ENCODE measurements around the gene KAT2B.
"Not testable (repeated sequence)": the region's sequence is repeated elsewhere in the genome, so short reads cannot be mapped to it uniquely, and the experiment has no call there.

Gene KAT2B

DNA sequence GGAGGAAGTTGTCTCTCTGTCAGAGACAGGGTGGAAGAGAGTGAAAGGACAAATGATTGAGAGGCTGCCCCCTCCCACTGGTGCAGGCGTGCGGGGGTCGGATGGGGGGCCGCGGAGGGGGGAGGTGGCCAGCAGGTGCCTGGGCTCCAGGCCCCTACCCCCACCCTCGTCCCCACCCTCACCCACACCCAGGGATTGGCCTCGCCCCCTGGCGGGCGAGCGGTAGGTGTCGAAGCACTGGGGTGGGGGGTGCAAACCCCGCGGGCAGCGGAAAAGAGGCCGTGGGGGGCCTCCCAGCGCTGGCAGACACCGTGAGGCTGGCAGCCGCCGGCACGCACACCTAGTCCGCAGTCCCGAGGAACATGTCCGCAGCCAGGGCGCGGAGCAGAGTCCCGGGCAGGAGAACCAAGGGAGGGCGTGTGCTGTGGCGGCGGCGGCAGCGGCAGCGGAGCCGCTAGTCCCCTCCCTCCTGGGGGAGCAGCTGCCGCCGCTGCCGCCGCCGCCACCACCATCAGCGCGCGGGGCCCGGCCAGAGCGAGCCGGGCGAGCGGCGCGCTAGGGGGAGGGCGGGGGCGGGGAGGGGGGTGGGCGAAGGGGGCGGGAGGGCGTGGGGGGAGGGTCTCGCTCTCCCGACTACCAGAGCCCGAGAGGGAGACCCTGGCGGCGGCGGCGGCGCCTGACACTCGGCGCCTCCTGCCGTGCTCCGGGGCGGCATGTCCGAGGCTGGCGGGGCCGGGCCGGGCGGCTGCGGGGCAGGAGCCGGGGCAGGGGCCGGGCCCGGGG, at the start of gene KAT2B:
Gene KAT2B, plus strand, starts transcription at position 682 of the 783 bp plus-strand sequence. Its CDS starts 32 bp downstream, at position 714.
- DNase-seq = peak; percentile 15

DNA sequence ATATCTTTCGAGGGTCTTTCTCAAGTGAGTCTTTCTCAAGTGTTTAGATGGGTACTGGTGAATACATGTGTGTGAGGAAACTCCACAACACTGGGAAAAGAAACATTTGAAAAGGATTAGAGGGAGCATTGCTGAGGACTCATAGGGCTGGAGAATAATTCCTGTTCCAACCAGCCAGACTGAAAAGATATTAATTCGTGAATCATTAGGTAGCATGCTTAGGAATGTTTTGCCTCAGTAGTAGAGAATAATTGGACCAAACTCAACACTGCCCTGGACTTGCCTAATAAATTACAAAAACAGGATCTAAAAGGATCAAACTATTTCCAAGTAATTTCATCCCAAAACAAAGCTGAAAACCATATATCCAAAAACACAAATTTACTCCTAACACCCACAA, 45.5 kb upstream of the KAT2B start:
- DNase-seq = no peak

DNA sequence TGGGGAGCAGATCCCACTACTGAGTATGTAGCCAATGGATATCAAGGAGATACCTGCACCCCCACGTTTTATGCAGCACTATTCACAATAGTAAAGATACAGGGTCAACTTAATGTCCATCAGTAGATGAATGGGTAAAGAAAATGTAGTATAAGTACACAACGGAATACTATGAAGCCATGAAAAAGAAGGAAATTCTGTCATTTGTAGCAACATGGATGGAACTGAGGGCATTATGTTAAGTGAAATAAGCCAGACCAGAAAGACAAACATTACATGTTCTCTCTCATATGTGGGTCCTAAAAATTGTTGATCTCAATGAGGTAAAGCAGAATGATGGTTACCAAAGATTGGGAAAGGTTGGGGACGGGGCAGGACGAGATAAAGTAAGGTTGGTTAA, 42.7 kb upstream of the KAT2B start:
- no peak for DNase-seq

DNA sequence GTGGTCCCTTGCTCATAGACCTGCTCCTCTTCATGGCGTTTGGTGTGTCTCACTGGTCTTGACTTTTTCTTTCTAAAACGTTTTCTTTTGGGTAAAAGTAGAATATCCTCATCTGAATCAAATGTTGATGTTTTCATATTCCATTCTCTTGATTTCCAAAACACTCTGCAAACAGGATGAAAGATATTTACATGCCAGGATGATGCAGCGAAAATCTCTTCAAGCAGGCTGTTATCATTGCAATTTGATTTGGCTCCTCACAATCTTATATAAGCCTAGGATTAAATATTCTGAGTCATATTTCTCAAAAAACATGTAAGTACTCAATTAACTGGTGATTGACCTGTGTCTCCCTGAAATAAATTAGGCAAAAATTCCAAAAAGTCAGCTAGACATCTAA, 38.3 kb upstream of the KAT2B start:
- DNase-seq = no peak

DNA sequence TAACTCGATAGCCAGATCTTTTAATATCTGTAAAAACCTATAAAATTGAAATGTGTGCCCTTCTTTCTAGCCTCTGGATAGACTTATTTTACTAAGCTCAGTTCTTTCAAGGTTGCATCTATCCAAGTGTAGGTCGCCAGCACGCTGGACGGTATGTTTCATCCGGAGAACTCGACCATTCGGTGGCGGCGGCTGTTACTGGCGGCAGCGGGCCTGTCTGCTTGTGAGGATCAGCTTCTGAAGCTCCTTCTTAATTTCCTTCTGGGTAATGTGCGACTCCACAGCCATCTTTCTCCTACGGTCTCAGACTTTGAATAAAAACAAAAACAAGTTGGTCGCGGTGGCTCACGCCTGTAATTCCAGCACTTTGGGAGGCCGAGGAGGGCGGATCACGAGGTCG, 32.3 kb upstream of the KAT2B start:
- DNase-seq = no peak

DNA sequence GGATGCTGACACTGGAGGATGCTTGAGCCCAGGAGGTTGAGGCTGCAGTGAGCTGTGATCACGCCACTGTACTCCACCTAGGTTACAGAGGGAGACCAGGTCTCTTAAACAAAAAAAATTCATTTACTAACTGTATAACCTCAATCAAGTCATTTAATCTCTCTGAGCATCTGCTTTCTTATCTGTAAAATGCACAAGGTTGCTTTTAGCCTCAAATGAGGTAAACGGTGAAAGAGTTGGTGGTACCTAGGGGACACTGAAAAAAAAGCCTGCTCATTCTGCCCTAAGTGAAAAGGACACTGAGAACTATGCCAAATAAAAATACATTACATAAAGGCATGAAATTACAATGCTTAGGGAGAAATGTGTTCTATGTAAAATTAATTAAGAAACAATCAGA, 31.6 kb upstream of the KAT2B start:
- DNase-seq = no peak

DNA sequence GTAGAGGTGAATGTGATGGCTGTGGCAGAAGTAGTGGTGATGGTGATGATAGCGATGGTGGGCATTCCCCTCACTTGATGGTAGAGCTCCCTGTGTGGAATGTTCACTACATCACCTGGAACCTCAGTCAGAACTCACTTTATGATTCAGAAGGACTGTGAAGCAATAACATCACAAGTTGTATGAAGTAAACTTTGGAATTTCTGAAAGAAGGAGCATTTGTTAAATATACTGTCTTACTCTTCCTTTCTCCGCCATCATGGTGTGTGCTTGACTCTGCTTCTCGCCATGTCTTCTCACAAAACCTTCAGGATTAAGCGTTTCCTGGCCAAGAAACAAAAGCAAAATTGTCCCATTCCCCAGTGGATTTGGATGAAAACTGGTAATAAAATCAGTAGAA, 28.1 kb upstream of the KAT2B start, which contains the start of gene PP2D1:
Gene PP2D1, minus strand, starts transcription at position 101 of the 400 bp plus-strand sequence. CDS start 192 bp downstream, outside the sequence.
- DNase-seq = no peak

DNA sequence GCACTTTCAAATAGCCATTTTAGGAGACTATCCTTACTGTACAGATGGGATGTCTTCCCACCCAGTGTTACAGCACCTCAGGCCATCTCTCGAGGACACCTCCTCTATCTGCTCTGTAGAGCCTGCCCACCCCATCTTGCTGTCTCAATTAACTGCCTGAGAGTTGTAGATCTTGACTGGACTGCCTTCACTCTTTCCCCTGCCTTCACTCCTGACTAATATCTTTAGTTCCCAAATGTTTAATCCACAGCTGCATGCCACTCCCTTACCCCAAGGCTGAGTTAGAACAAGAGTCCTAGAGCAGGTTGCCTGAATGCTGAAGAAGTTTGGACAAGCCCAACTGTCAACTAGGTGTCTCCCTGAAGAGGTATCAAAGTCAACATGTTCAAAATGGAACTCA, 26.9 kb upstream of the KAT2B start:
- DNase-seq = no peak

DNA sequence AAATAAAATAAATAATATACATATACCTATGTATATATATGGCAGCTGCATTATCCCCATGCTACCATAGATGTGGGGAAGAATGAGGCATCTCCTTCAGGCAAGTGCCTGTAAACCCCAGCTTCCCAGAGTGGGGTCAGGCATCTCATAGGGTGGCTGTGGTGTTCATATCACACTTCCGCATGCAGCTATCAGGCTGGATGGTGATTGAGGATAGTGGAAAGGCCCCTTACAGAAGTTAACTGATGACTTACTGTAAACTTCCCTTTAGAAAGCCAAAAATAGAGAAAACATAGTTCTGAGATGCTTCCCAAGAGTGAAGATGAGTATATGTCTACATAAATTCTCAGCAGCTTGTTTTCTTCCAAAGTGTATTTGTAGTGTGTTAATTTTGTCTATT, 24.7 kb upstream of the KAT2B start:
- no peak for DNase-seq

DNA sequence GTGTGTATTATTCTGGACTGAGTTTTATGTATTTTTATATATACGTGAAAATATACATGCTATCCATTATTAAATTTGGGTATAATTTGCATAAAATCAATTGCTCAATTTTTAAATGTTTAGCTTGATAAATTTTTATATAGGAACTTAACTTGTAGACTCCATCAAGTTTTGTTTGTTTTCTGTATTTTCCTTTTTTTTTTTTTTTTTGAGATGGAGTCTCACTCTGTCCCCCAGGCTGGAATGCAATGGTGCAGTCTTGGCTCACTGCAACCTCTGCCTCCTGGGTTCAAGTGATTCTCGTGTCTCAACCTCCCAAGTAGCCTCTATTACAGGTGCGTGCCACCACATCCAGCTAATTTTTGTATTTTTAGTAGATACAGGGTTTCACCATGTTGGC, 24.2 kb upstream of the KAT2B start:
- not testable (repeated sequence) for DNase-seq

DNA sequence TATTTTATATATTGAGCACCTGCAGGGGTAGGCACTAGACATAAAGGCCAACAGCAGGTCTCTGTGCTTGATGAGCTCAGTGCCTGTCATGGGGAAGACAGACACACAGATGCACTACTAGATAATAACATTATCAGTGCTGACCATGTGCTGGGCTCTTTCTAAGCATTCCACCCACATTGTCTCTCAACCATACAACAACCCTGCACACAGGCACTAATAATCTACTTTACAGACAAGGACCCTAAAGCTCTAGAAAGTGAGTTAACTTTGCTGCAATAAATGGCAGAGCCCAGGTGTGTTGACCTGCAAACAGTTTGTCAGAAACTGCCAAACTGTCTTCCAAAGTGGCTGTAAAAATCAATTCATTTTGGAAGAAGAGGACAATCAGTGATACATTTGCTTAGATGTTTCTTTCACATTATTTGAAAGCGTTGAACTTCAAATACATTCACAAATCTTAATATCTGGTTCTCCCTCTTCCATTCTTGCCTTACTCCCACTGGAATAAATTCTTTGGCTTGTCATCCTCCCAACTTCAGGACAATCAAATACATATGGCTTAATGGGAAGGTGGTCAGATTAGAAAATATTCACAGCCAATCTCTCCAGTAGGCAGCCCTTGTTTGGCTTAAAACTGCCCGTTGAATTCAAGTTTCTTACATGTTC, 17.2 kb upstream of the KAT2B start:
- DNase-seq = no peak

DNA sequence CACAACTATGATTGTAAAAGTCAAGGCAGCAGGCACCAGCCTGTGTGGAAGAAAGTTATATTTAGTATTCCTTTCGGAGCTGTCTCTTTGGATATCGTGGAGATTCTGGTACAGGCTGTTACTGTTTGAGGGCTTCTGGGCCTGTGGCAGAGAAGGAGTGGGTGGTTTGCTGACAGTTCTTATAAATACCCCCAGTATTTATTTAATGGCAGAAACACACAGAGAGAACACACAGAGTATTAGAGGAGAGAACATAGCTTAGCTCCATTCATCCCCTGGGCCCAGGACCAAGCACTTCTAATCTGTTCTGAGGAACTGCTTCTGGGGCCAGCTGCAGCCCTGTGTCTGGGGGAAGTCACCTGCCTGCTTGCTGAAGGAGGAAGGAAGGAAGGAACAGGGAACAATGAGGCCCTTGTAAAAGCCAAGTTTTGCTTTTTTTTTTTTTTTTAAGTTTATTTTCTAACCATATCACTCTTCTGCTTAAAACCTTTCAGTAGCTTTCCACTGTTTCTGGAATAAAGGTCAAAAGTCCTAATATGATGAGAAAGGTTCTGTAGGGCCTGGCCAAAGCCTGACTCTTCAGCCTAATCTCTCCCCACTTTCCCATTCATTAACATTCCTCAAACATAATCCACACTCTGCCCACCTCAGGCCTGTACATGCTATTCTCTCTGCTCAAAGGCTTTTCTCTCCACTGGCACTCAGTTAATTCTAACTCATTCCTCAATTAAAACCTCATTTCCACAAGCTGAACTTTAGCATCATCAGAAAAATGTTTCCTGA, 16.4 kb upstream of the KAT2B start:
- DNase-seq = no peak

DNA sequence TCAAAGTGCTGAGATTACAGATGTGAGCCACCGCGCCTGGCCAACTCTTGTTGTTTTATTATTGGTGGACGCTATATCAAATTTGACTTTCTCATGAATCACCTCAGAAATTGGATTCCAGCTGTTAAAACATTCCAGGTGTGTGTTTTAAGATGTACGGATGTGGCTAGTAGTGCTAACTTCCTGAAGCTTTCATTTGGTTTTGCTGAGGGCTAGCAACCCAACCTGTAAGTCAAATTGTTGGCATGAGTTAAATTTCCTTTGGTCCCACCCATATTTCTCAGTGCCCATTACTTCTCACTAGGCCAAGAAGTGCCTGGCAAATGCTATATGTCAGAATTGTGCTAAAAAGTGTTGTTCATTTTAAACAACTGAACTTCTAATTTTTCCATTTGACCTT, 13.1 kb upstream of the KAT2B start:
- DNase-seq = no peak

DNA sequence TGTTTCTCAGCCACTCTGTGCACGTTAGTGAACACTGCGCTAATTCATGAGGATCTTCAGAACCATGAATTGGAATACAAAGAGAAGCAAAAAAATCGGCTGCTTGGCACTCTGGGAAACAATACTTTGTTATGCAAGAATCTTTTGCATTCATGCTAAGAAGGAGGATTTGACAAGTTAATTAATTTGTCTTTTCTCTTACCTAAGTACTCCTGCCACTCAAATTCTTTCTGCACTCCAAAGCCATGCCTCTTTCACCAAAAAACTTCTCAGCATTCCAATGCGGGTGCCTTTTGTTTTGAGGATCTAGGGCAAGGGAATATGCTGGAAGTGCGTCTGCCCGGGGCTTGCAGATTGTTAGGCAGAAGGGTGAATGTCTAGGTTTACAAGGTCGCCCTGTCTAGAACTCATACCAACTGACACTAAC, 11.3 kb upstream of the KAT2B start:
- no peak for DNase-seq

DNA sequence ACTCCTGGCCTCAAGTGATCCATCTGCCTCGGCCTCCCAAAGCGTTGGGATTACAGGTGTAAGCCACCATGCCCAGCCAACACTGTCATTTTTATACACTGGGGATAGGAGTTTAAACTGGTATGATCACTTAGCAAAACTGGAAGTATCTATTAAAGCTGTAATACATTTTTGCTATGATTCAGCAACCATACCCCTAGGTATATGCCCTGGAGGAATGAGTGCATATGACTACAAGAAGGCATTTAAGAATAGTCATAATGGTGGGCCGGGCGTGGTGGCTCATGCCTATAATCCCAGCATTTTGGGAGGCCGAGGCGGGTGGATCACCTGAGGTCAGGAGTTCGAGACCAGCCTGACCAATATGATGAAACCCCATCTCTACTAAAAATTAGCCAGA, 8.3 kb upstream of the KAT2B start:
- DNase-seq = not testable (repeated sequence)

DNA sequence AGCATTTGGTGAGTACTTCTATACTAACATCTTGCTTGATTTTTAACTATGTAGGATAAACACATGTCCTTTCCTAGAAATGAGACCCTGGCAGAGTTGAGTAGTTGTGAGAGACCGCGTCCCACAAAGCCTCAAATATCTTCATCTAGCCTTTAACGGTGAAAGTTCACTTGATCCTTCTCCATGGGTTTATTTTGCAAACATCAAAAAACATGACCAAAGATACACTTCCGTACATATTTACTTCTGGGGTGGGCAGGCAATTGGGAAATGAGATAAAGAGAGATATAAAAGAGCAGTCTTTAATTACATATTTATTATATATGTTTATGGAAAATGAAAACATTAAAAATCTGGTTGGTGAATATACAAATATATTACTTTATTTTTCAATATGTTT, 5.2 kb upstream of the KAT2B start:
- DNase-seq = no peak

DNA sequence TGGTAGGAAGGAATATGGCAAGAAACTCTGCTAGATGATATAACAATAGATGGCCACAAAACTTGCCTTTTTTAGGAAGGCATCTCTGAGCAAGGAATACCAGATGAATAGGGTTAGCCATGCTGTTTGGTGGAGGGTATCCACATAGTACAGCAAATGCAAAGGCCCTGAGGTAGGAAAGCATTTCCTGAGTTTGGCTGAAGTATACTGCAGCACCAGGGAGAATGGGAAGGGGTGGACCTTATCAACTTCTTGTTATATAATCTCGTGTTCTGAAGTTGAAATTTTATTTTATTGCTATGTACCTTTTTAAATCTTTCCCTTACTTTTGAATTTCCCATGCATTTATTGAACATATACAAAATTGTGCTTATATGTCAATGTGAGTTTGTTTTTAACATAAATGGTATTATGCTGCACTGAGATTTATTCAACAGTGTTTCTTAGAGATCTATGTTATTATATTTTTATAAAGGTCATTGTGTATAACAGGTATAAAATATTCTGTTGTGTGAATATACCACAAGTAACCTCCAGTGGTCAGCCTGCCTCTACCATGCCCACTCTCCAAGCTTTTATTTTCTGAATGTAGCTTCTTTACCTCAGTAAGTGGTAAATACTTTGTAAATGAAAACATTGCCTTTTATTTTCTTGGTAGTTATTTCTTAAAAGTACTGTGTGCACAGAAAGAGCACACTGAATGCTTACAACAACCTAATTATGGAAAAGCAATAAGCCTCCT, 2.8 kb upstream of the KAT2B start:
- DNase-seq = no peak

DNA sequence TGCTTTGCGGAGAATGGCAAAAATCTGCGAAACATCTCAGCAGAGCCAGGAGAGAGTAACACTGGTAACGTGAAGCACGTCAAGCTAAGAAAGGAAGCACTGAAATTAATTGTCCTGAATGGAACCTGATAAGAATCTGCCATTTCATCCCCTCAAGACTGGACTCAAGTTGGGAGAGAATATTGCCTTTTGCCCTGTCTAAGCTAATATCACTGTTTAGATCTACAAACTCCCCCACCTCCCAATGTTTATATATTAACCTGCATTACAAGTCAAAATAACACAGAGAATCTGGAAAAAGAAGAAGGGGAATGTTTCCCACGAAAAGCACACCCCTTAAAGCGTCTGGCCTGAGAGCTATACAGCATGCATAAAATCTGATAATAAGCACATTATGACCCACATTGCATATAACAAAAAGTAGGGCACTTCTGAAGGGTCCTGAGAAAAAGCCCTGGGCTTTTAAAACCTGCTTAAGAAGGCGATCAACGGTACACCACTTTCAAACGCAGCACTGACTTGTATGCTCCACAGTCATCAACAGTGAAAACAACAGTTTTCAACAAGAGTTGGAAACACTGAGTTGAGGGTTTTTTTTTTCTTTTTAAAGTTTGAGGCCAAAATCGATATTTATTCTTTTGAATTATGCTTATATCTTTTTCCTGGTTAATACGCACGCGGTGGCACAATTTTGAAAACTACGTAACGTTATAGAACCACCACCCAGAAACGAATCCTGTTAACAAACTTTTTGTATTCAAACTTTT, 1.4 kb upstream of the KAT2B start:
- DNase-seq = no peak

DNA sequence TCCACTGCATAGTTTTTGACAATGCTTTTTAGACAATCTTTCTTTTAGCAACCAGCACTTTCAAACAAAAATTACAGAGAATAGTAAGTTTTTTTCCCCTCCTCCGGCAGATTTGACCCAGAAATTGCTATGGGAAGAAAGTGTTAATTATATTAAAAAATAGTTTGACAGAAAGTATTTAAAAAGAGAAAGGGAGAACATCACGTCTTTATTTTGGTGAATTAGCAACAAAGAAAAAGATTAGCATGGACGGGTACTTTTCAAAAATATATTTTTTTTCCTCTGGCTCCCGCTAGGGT, 831 bp upstream of the KAT2B start:
- DNase-seq = no peak

DNA sequence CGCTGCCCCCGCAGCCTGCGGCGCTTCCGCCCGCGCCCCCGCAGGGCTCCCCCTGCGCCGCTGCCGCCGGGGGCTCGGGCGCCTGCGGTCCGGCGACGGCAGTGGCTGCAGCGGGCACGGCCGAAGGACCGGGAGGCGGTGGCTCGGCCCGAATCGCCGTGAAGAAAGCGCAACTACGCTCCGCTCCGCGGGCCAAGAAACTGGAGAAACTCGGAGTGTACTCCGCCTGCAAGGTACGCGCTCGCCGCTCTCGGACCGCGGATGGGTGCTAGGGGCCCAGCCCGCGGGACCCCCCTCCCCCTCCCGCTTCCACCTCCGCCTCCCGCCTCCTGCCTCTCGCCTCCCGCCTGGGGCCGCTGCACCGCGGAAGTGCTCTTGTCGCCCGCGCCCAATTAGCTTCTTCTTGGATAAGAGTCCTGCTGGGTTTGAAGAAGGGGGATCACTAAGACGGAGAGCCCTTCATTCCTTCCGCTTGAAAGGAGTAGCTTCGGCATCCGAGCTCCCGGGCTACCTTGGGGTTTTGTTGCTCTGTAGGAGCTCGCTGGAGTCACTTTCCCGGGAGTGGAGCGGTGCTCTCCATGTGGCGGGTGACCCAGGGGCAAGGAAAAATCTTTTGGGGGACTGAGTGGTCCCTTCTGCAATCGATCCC, 426 bp downstream of the KAT2B start:
- DNase-seq = no peak

DNA sequence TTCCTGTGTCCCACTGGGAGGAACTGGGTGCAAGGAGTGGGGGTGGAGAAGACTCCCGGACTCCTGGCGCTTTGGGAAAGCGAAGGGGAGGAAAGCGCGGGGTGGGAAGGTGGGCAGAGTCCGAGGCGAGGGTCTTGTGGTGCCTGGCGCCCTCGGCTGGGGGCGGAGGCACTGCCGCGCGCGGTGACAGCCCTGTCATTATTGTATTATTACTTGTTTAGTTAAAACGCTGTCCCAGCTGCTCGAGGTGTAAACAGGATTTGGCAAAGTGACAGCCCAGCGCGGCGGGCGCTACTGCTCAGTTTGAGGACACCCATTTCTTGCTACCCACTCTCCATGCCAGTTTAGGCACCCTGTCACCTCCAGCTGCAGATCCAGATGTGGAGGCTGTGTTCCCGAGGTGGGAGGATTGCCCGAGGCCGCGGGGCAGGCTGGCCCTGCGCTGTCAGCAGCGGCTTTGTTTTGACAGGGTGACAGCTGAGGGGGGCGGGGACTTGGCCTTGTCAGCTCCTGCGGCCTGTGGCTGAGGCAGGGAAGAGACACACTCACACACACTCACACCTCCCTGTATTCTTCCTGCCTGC, 1.0 kb downstream of the KAT2B start:
- peak; percentile 38 for DNase-seq
